ENCODE results near the gene PARD3. TPM values are rescaled to one million over a fixed set of nuclear protein-coding genes. Genes with fewer than 3 reads are reported as not detected.

PARD3 gene
- total and polyA plus RNA-seq, 2 donors (not counting 3 experiments of a cell fraction or from before 2014, with no cell fraction given), result 7.3 to 24.1 TPM

DNA sequence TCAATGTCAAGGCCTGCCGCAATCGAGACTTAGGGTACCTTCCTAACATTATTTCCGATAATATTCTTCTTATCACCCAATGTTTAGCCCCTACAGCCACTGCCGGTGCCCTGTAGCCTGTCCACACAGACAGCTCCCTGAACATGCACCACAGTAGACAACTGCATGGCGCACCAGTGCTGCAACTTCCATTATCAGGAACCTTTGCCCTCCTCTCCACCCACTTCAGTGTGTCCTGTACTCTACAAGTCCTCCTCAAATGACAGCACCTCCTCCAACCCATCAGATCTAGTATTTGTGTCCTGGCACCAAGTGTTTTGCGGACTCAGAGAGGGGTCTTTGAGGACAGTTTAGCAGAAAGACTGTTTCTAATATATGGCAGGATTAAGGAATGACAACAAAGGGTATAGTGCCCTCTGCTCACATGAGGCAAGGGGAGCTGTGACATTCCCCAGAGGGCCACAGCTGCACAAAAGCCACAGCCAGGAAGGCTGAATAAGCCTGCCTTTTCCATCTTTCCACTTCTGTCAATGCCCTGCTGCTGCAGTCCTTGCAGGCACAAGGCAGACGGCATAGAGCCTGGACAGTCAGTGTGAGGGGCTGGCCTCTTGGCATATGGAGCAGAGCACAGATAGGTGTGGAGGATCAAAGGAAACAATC, 335.4 kb downstream of the PARD3 start:
- H3K9ac ChIP-seq (replicated peaks; ENCODE audit: extremely low read depth, insufficient read depth, low read length), result no peak overlapping the region
- dilution Hi-C loops (cut with MboI; ENCODE audit: extremely low pct_ligation_motif_present, low sequenced_read_pairs) (no loop called here), intact Hi-C loops (cut with micrococcal nuclease) (no loop called here)
- CTCF ChIA-PET, result interaction anchor here (1.4 kb wide), 1 partner anchor 9 kb away, joined by 5 read pairs; no protein-coding TSS in a partner anchor
- H4K20me1 ChIP-seq (replicated peaks; ENCODE audit: control insufficient read depth, extremely low read depth, insufficient read depth, low read length), result no peaks in the 10 kb centered on the region
- no peak overlapping the region for H3K27ac ChIP-seq (ENCODE audit: insufficient read depth, low read depth, low read length)
- no peaks in the 10 kb centered on the region for H3K4me1 ChIP-seq (ENCODE audit: control insufficient read depth, extremely low read depth, insufficient read depth, low read length)
- H3K27me3 ChIP-seq (ENCODE audit: control insufficient read depth in 2 of 2, insufficient read depth in 2 of 2, low read length in 2 of 2), result no peaks in the 10 kb centered on the region
- no peaks in the 10 kb centered on the region for H3K9me1 ChIP-seq (replicated peaks; ENCODE audit: control insufficient read depth, extremely low read depth, insufficient read depth, low read length)
- H3K4me3 ChIP-seq (replicated peaks in 1 of 3; ENCODE audit: insufficient read depth in 1 of 3, low read depth in 1 of 3, low read length in 3 of 3), result no peak overlapping the region
- no peaks in the 10 kb centered on the region for H3K79me2 ChIP-seq (ENCODE audit: control insufficient read depth, insufficient read depth, low read length)
- FAIRE-seq (no peak), DNase-seq (ENCODE audit: low read depth, low spot score) (no peak)
- POLR2A ChIA-PET, result no interaction called here
- H2AFZ ChIP-seq (ENCODE audit: low read depth, low read length), result no peak overlapping the region
- TF ChIP-seq POLR2AphosphoS5 (IDR thresholded peaks at IDR 0.05; ENCODE audit: insufficient read depth, low read depth, low read length), result no peak
- TF ChIP-seq POLR2A (IDR thresholded peaks at IDR 0.05; ENCODE audit: low read depth, low read length), result no peak
- no peak for TF ChIP-seq GATA2 (IDR thresholded peaks at IDR 0.05; ENCODE audit: insufficient read depth, insufficient read length, low read depth, low read length)
- TF ChIP-seq JUN (IDR thresholded peaks at IDR 0.05; ENCODE audit: borderline replicate concordance, insufficient read depth, insufficient read length, low read depth), result no peak
- no TSS peak for BruUV-seq (replicated peaks)
- H3K36me3 ChIP-seq (ENCODE audit: control insufficient read depth in 2 of 2, extremely low read depth in 1 of 2, insufficient read depth in 2 of 2, low read length in 2 of 2), result no peaks in the 10 kb centered on the region
- no peak overlapping the region for H3K4me2 ChIP-seq (ENCODE audit: insufficient read depth, low read length)
- H3K9me3 ChIP-seq (replicated peaks; ENCODE audit: control insufficient read depth, insufficient read depth, low read length), result no peaks in the 10 kb centered on the region

GRCh38 chr10:34477249-34477648, 337.8 kb downstream of the PARD3 start:
- Histone ChIP-seq H3K4me2 (ENCODE audit: insufficient read depth, low read length) (no peak overlapping the region), H3K36me3 (ENCODE audit: control insufficient read depth in 2 of 2, extremely low read depth in 1 of 2, insufficient read depth in 2 of 2, low read length in 2 of 2) (no peaks in the 10 kb centered on the region), H2AFZ (ENCODE audit: low read depth, low read length) (no peak overlapping the region), H4K20me1 (replicated peaks; ENCODE audit: control insufficient read depth, extremely low read depth, insufficient read depth, low read length) (no peaks in the 10 kb centered on the region), H3K27me3 (ENCODE audit: control insufficient read depth in 2 of 2, insufficient read depth in 2 of 2, low read length in 2 of 2) (no peaks in the 10 kb centered on the region), H3K4me1 (ENCODE audit: control insufficient read depth, extremely low read depth, insufficient read depth, low read length) (no peaks in the 10 kb centered on the region), H3K27ac (ENCODE audit: insufficient read depth, low read depth, low read length) (no peak overlapping the region), H3K4me3 (replicated peaks in 1 of 3; ENCODE audit: insufficient read depth in 1 of 3, low read depth in 1 of 3, low read length in 3 of 3) (no peak overlapping the region), H3K9me3 (replicated peaks; ENCODE audit: control insufficient read depth, insufficient read depth, low read length) (no peaks in the 10 kb centered on the region), H3K79me2 (ENCODE audit: control insufficient read depth, insufficient read depth, low read length) (no peaks in the 10 kb centered on the region), H3K9me1 (replicated peaks; ENCODE audit: control insufficient read depth, extremely low read depth, insufficient read depth, low read length) (no peaks in the 10 kb centered on the region), H3K9ac (replicated peaks; ENCODE audit: extremely low read depth, insufficient read depth, low read length) (no peak overlapping the region)
- intact Hi-C loops (cut with micrococcal nuclease) (no loop called here), dilution Hi-C loops (cut with MboI; ENCODE audit: extremely low pct_ligation_motif_present, low sequenced_read_pairs) (no loop called here)
- TF ChIP-seq FOS (IDR thresholded peaks at IDR 0.05; ENCODE audit: borderline replicate concordance, insufficient read depth, low read length), result no peak
- TF ChIP-seq GATA2 (IDR thresholded peaks at IDR 0.05; ENCODE audit: insufficient read depth, insufficient read length, low read depth, low read length), result no peak
- TF ChIP-seq POLR2AphosphoS5 (IDR thresholded peaks at IDR 0.05; ENCODE audit: insufficient read depth, low read depth, low read length), result no peak
- TF ChIP-seq POLR2A (IDR thresholded peaks at IDR 0.05; ENCODE audit: low read depth, low read length), result no peak
- TF ChIP-seq MYC (IDR thresholded peaks at IDR 0.05; ENCODE audit: low read depth, low read length), result no peak
- TF ChIP-seq JUN (IDR thresholded peaks at IDR 0.05; ENCODE audit: borderline replicate concordance, insufficient read depth, insufficient read length, low read depth), result no peak
- TF ChIP-seq, protein P1, sequence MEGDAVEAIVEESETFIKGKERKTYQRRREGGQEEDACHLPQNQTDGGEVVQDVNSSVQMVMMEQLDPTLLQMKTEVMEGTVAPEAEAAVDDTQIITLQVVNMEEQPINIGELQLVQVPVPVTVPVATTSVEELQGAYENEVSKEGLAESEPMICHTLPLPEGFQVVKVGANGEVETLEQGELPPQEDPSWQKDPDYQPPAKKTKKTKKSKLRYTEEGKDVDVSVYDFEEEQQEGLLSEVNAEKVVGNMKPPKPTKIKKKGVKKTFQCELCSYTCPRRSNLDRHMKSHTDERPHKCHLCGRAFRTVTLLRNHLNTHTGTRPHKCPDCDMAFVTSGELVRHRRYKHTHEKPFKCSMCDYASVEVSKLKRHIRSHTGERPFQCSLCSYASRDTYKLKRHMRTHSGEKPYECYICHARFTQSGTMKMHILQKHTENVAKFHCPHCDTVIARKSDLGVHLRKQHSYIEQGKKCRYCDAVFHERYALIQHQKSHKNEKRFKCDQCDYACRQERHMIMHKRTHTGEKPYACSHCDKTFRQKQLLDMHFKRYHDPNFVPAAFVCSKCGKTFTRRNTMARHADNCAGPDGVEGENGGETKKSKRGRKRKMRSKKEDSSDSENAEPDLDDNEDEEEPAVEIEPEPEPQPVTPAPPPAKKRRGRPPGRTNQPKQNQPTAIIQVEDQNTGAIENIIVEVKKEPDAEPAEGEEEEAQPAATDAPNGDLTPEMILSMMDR (IDR thresholded peaks at IDR 0.05; ENCODE audit: extremely low read depth in 1 of 2, insufficient read depth in 1 of 2, low read depth in 1 of 2, low read length in 2 of 2), result no peak
- TF ChIP-seq MAX (IDR thresholded peaks at IDR 0.05; ENCODE audit: insufficient read depth, insufficient read length), result no peak
- TF ChIP-seq EZH2 (IDR thresholded peaks at IDR 0.05; ENCODE audit: borderline replicate concordance, low read depth, low read length, severe bottlenecking), result no peak
- FAIRE-seq (no peak), DNase-seq (ENCODE audit: low read depth, low spot score) (no peak)
- BruUV-seq (replicated peaks), result no TSS peak
- ChIA-PET POLR2A (no interaction called here), CTCF (no interaction called here)
